Lower lobe of right lung (tissue), 2 donors: ENCODE data around the gene MYOM1. TPM values are rescaled to one million over a fixed set of nuclear protein-coding genes. Genes with fewer than 3 reads are reported as not detected.

Experiments used
- ATAC-seq, 2 donors: fragments of 200-7000 bp; cut with Tn5 transposase; one replicate each; pipeline ENCODE4 v1.9.1; 2020 to 2022; ENCODE audit warnings: mild to moderate bottlenecking in 2 of 2, moderate library complexity in 2 of 2
- DNase-seq: peaks from one replicate; pipeline ENCODE4 v3.0.0-alpha.2; 2020
- H3K27ac ChIP-seq: fragments of 200-600 bp; one replicate; pipeline ENCODE4 v1.8.0; 2022
- H3K27me3 ChIP-seq: fragments of 200-600 bp; one replicate; pipeline ENCODE4 v1.8.0; 2022; ENCODE audit warnings: low read depth
- H3K36me3 ChIP-seq: fragments of 200-600 bp; one replicate; pipeline ENCODE4 v1.8.0; 2022; ENCODE audit warnings: mild to moderate bottlenecking
- H3K4me1 ChIP-seq: fragments of 200-600 bp; one replicate; pipeline ENCODE4 v1.8.0; 2022
- H3K4me3 ChIP-seq: fragments of 200-600 bp; one replicate; pipeline ENCODE4 v1.8.0; 2022; ENCODE audit warnings: mild to moderate bottlenecking
- H3K9me3 ChIP-seq: fragments of 200-600 bp; one replicate; pipeline ENCODE4 v1.8.0; 2022
- CTCF ChIP-seq: fragments of 200-600 bp; IDR thresholded peaks from one replicate; pipeline ENCODE4 v1.8.0; 2022; ENCODE audit warnings: antibody characterized with exemption, mild to moderate bottlenecking
- intact Hi-C: fragments of 100-400 bp; cut with DNase I; formaldehyde crosslinking; loops from one replicate; pipeline ENCODE4 v1.11.0; 2022
- total RNA-seq: library from RNA; stranded (reverse); fragmentation: NEBNext Ultra II Directional; extraction: Animal tissue kit (Norgen Biotek cat#: 25700); gene quantifications from one replicate; pipeline ENCODE4 v1.2.1, GENCODE V29; 2021
- donor health status: DM: no; HTN: yes; CAD: no; lungs with severe emphysema.

The MYOM1 gene
- total RNA-seq, 1 donor from 2014 or later: 5.0 TPM

GRCh38 chr18:3214855-3215637 lies 4.7 kb downstream of the MYOM1 start:
- Histone ChIP-seq H3K9me3 (no peaks in the 10 kb centered on the region), H3K27ac (no peak overlapping the region), H3K4me3 (no peak overlapping the region), H3K36me3 (no peaks in the 10 kb centered on the region), H3K4me1 (no peaks in the 10 kb centered on the region), H3K27me3 (no peaks in the 10 kb centered on the region)
- intact Hi-C loops: no loop called here
- DNase-seq (no peak), ATAC-seq (no peak)
- TF ChIP-seq CTCF: no peak

GRCh38 chr18:3213300-3214059 lies 6.3 kb downstream of the MYOM1 start:
- H3K27me3 ChIP-seq: no peaks in the 10 kb centered on the region
- no peaks in the 10 kb centered on the region for H3K4me1 ChIP-seq
- H3K36me3 ChIP-seq: no peaks in the 10 kb centered on the region
- TF ChIP-seq CTCF: no peak
- no peak for DNase-seq
- no peaks in the 10 kb centered on the region for H3K9me3 ChIP-seq
- intact Hi-C loops: no loop called here
- H3K4me3 ChIP-seq: no peak overlapping the region
- H3K27ac ChIP-seq: no peak overlapping the region
- ATAC-seq: no peak

- Histone ChIP-seq H3K9me3 (no peaks in the 10 kb centered on the region), H3K27ac (no peak overlapping the region), H3K4me3 (no peak overlapping the region), H3K36me3 (no peaks in the 10 kb centered on the region), H3K4me1 (no peaks in the 10 kb centered on the region), H3K27me3 (no peaks in the 10 kb centered on the region)
- ATAC-seq (no peak), DNase-seq (no peak)
- intact Hi-C loops: no loop called here
- TF ChIP-seq CTCF: no peak
Observed at GRCh38 chr18:3212657-3213056, 7.1 kb downstream of the MYOM1 start.

GRCh38 chr18:3211236-3211992 lies 8.4 kb downstream of the MYOM1 start:
- Histone ChIP-seq H3K4me1 (no peaks in the 10 kb centered on the region), H3K27me3 (no peaks in the 10 kb centered on the region), H3K36me3 (no peaks in the 10 kb centered on the region), H3K4me3 (no peak overlapping the region), H3K27ac (no peak overlapping the region), H3K9me3 (no peaks in the 10 kb centered on the region)
- no peak for TF ChIP-seq CTCF
- intact Hi-C loops: no loop called here
- ATAC-seq (no peak), DNase-seq (no peak)

- H3K36me3 ChIP-seq: no peaks in the 10 kb centered on the region
- DNase-seq (no peak), ATAC-seq (no peak)
- TF ChIP-seq CTCF: no peak
- H3K4me3 ChIP-seq: no peak overlapping the region
- no peak overlapping the region for H3K27ac ChIP-seq
- no peaks in the 10 kb centered on the region for H3K4me1 ChIP-seq
- H3K9me3 ChIP-seq: peaks cover 7% of the 10 kb centered on the region
- intact Hi-C loops: no loop called here
- no peaks in the 10 kb centered on the region for H3K27me3 ChIP-seq
Observed at GRCh38 chr18:3209859-3210569, 9.8 kb downstream of the MYOM1 start.
